Activated CD8-positive, alpha-beta memory T cell treated with anti-CD3 and anti-CD28 coated beads, Interleukin-2, amount 10 ng/mL, durations not matched to agents 7 days and 5 days (primary cell): ENCODE results near the gene ZNF324B. TPM values are rescaled to one million over a fixed set of nuclear protein-coding genes. Genes with fewer than 3 reads are reported as not detected.
A peak's percentile ranks its signal among the peaks of the same experiment; 100 is the strongest.
"Not testable (repeated sequence)": the region's sequence is repeated elsewhere in the genome, so short reads cannot be mapped to it uniquely, and the experiment has no call there.

Experiments
- ATAC-seq: fragments of 150-1000 bp; cut with Tn5 transposase; one replicate; pipeline ENCODE4 v1.10.0; 2021; ENCODE audit warnings: moderate library complexity
- CTCF ChIA-PET: fragments of 350-600 bp; sonication (Branson Sonifier 250); formaldehyde crosslinking; loops from one replicate; lab custom pipeline; 2021; ENCODE audit warnings: antibody characterized with exemption; lab: Charles Lee
- DNase-seq: peaks from one replicate; pipeline ENCODE4 v3.0.0-alpha.2; 2020
- H3K27ac Mint-ChIP-seq: one replicate; pipeline ENCODE4 v1.8.0; 2021; ENCODE audit warnings: mild to moderate bottlenecking, mixed read lengths
- H3K27me3 Mint-ChIP-seq: one replicate; pipeline ENCODE4 v1.8.0; 2021; ENCODE audit warnings: mixed read lengths
- H3K36me3 Mint-ChIP-seq: one replicate; pipeline ENCODE4 v1.8.0; 2021; ENCODE audit warnings: mild to moderate bottlenecking, mixed read lengths
- H3K4me1 Mint-ChIP-seq: one replicate; pipeline ENCODE4 v1.8.0; 2021; ENCODE audit warnings: mixed read lengths
- H3K4me3 Mint-ChIP-seq: one replicate; pipeline ENCODE4 v1.8.0; 2021; ENCODE audit warnings: mild to moderate bottlenecking, moderate library complexity, mixed read lengths
- H3K9me3 Mint-ChIP-seq: one replicate; pipeline ENCODE4 v1.8.0; 2022; ENCODE audit warnings: low read depth, mixed read lengths
- total RNA-seq, 2 experiments: library from RNA; stranded (reverse); gene quantifications; one replicate each; pipeline ENCODE4 v1.2.3, GENCODE V29; 2021

The ZNF324B gene
- 10 to 100 TPM; 13.1 to 14.4 TPM for total RNA-seq

DNA sequence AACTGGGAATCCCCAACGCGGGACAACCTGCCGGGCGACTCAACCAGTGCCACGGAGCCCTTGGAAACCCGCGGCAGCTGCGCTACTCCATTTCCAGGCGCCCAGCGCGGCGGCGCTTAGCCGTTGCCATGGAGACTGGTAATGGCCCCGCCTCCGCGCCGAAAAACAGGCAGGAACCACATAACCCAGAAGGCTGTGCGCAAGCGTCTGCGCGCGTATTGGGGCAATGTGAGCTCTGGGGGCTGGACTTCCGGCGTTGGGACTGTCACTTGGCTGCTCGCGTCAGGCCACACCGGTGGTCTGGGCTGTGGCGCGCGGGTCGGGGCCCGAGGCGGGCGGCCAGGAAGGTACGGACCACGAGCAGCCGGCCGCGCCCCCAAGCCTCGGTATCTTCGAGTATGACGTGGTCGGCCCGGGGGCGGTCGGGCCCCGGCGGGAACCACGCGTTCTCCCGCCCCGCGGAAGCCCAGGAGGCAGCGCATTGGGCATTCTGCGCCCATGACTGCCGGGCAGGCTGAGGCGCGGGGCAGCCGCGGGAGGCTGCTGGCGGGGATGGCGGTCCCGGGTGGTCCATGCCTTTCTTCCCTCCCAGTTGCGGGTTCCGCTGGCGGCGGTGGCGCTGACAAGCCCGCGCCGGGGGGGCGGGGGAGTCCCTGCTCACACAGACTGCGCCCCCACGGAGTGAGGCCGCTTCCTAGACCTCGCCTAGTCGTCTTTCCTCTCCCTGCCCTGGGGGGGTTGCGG, at the start of gene ZNF324B:
TSS of gene ZNF324B (plus strand) at position 265 of the 744 bp plus-strand sequence. CDS start 2,080 bp downstream, outside the sequence.
- peaks cover 20% of the 10 kb centered on the region for H3K4me1 Mint-ChIP-seq
- peak within 1 kb of the TSS; percentile 58 for H3K27ac Mint-ChIP-seq
- H3K4me3 Mint-ChIP-seq = peak within 1 kb of the TSS; percentile 74
- peaks cover 5% of the 10 kb centered on the region for H3K27me3 Mint-ChIP-seq
- ATAC-seq (peak; percentile 98), DNase-seq (peak; percentile 98)
- peaks cover 9% of the 10 kb centered on the region for H3K9me3 Mint-ChIP-seq
- peaks cover 15% of the 10 kb centered on the region for H3K36me3 Mint-ChIP-seq
- CTCF ChIA-PET = interaction anchor here (0.9 to 1.9 kb wide), 6 partner anchors 11 to 68 kb away, joined by 3 to 7 read pairs (median 4); partner anchors contain the start of genes ZBTB45, ZNF132 and ZNF324

DNA sequence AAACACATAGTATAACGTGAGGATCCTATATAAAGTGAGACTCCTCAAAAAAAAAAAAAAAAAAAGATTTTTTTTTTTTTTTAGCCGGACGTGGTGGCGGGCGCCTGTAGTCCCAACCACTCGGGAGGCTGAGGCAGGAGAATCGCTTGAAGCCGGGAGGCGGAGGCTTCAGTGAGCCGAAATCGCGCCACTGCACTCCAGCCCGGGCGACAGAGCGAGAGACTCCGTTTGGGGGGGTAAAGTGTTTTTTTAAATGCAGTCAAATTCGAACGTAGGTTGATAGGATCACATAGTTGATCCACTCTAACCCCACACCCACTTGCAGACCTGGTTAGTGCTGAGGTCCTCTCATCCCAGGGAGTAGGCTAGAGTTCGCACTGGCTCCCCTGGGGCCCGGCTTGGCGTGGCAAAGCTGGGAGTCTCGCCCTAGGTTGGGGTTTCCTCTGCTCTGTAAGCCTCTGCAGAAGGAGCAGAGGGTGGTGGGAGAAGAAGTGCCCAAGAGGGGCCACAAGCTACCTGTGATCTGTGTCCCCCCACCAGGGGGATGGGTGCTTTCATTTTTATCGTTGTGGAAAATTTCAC, 49.5 kb upstream of the ZNF324B start:
- CTCF ChIA-PET = no interaction called here
- Mint-ChIP-seq H3K36me3 (no peaks in the 10 kb centered on the region), H3K4me3 (peak overlapping the region; percentile 90), H3K9me3 (no peaks in the 10 kb centered on the region), H3K27ac (peak overlapping the region; percentile 91), H3K27me3 (peaks cover 7% of the 10 kb centered on the region), H3K4me1 (peaks cover 37% of the 10 kb centered on the region)
- ATAC-seq (no peak), DNase-seq (no peak)

- peaks cover 49% of the 10 kb centered on the region for H3K4me1 Mint-ChIP-seq
- not testable (repeated sequence) for H3K9me3 Mint-ChIP-seq
- CTCF ChIA-PET = interaction anchor here (0.5 to 0.8 kb wide), 2 partner anchors 69 to 209 kb away, joined by 3 to 4 read pairs; no protein-coding TSS in a partner anchor
Measured at GRCh38 chr19:58403920-58404478, 47.4 kb upstream of the ZNF324B start.

GRCh38 chr19:58406818-58407657, 44.4 kb upstream of the ZNF324B start:
- Mint-ChIP-seq H3K9me3 (no peaks in the 10 kb centered on the region), H3K36me3 (peaks cover 3% of the 10 kb centered on the region), H3K27ac (peak overlapping the region; percentile 93), H3K4me1 (peaks cover 42% of the 10 kb centered on the region), H3K27me3 (no peaks in the 10 kb centered on the region), H3K4me3 (peak overlapping the region; percentile 96)
- CTCF ChIA-PET = no interaction called here
- ATAC-seq (no peak), DNase-seq (no peak)

More at GRCh38 chr19:58403920-58404478, 47.4 kb upstream of the ZNF324B start:
- H3K27me3 Mint-ChIP-seq, H3K27ac Mint-ChIP-seq, H3K36me3 Mint-ChIP-seq, ATAC-seq, H3K4me3 Mint-ChIP-seq, DNase-seq: not testable (repeated sequence)

- Mint-ChIP-seq H3K27me3 (no peaks in the 10 kb centered on the region), H3K36me3 (peaks cover 6% of the 10 kb centered on the region), H3K9me3 (no peaks in the 10 kb centered on the region), H3K4me1 (peaks cover 38% of the 10 kb centered on the region), H3K4me3 (peak overlapping the region; percentile 96), H3K27ac (peak overlapping the region; percentile 93)
- CTCF ChIA-PET = interaction anchor here (0.6 to 1.4 kb wide), 6 partner anchors 20 to 112 kb away, joined by 3 to 5 read pairs (median 3); partner anchors contain the start of genes ZBTB45, ZNF132 and ZNF497
- ATAC-seq (no peak), DNase-seq (no peak)
Measured at GRCh38 chr19:58407658-58408151, 43.7 kb upstream of the ZNF324B start.

GRCh38 chr19:58408152-58409009, 43.0 kb upstream of the ZNF324B start, which contains the start of gene ZNF584:
Gene ZNF584, plus strand, starts transcription at chr19:58408649. Its CDS starts 499 bp downstream, at chr19:58409148.
- Mint-ChIP-seq H3K36me3 (peaks cover 9% of the 10 kb centered on the region), H3K27me3 (no peaks in the 10 kb centered on the region), H3K4me3 (peak within 1 kb of the TSS; percentile 96), H3K9me3 (no peaks in the 10 kb centered on the region), H3K27ac (peak within 1 kb of the TSS; percentile 93), H3K4me1 (peaks cover 35% of the 10 kb centered on the region)
- CTCF ChIA-PET = interaction anchor here (0.6 to 1.4 kb wide), 8 partner anchors 21 to 111 kb away, joined by 3 to 5 read pairs (median 3); partner anchors contain the start of genes ZBTB45, ZNF132 and ZNF497
- peak; percentile 97 for ATAC-seq
- DNase-seq = peak; percentile 97

DNA sequence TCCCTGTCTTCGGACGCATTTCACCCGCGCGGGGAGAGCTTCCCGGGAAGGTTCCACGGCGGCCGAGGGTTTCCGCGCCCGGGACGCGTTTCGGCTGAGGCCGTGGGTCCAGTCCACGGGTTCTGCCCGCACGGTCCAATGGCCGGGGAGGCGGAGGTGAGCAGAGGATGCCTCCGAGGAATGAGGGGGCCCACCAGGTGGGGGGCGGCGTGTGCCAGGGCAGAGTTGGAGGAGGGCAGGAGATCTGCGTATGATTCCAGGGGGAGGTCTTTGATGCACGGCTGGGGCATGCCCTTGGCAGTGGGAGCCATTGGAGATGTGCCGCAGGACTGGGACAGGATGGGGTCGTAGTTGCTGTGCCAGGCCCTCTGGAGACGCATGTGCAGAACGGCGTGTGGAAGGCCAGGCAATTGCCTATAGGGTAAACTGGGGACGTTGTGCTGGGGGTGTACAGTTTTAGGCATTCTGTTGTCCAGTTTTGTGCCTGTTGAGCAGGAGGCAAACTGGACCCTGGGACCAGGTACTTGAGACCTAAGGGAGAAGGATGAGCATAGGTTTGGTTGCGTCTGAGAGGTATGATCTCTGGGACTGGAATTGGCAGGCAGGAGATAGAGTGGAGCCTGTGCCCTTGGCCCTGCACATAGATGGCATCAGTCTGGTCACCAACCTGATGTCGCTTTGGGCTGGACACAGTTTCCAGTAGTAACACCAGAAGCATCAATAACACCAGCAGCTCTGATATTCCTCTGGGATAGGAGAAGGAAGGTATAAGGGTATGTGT, 42.2 kb upstream of the ZNF324B start:
- Mint-ChIP-seq H3K27me3 (no peaks in the 10 kb centered on the region), H3K36me3 (peaks cover 11% of the 10 kb centered on the region), H3K4me1 (peaks cover 31% of the 10 kb centered on the region), H3K9me3 (no peaks in the 10 kb centered on the region), H3K27ac (peak overlapping the region; percentile 48), H3K4me3 (peak overlapping the region; percentile 96)
- peak; percentile 55 for DNase-seq
- CTCF ChIA-PET = interaction anchor here (0.6 to 1.5 kb wide), 9 partner anchors 21 to 181 kb away, joined by 3 to 5 read pairs (median 3); partner anchors contain the start of genes ZBTB45, ZNF132, ZNF497 and ZNF544
- ATAC-seq = peak; percentile 11

DNA sequence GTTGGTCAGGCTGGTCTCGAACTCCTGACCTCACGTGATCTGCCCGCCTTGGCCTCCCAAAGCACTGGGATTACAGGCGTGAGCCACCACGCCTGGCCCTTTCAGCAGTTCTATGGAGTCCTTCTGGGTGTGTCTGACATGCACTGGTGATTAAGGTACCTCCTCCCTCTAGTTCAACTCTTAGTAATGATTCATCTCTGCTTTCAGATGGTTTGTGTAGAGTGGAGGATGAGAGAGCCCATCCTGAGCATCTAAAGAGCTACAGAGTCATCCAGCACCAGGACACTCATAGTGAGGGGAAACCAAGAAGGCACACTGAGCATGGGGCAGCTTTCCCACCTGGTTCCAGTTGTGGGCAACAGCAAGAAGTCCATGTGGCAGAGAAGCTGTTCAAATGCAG, 34.8 kb upstream of the ZNF324B start:
- Mint-ChIP-seq H3K9me3 (peaks cover 11% of the 10 kb centered on the region), H3K4me1 (peaks cover 1% of the 10 kb centered on the region), H3K27me3 (no peaks in the 10 kb centered on the region), H3K27ac (no peak overlapping the region), H3K36me3 (peaks cover 57% of the 10 kb centered on the region), H3K4me3 (no peak overlapping the region)
- no peak for DNase-seq
- CTCF ChIA-PET = no interaction called here
- no peak for ATAC-seq

DNA sequence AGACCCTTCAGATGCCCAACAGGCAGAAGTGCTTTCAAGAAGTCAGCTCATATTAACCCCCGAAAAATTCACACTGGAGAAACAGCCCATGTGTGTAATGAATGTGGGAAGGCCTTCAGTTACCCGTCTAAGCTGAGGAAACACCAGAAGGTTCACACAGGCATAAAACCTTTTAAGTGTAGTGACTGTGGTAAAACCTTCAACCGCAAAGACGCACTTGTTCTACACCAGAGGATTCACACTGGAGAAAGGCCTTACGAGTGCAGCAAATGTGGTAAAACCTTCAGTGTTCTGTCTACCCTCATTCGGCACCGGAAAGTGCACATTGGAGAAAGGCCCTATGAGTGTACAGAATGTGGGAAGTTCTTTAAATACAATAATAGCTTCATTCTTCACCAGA, 34.4 kb upstream of the ZNF324B start:
- H3K4me1 Mint-ChIP-seq = peaks cover 1% of the 10 kb centered on the region
- no peaks in the 10 kb centered on the region for H3K27me3 Mint-ChIP-seq
- ATAC-seq (no peak), DNase-seq (no peak)
- H3K36me3 Mint-ChIP-seq = peaks cover 59% of the 10 kb centered on the region
- no peak overlapping the region for H3K27ac Mint-ChIP-seq
- peaks cover 11% of the 10 kb centered on the region for H3K9me3 Mint-ChIP-seq
- no peak overlapping the region for H3K4me3 Mint-ChIP-seq
- CTCF ChIA-PET = interaction anchor here (1.9 kb wide), 1 partner anchor 102 kb away, joined by 4 read pairs; no protein-coding TSS in a partner anchor

DNA sequence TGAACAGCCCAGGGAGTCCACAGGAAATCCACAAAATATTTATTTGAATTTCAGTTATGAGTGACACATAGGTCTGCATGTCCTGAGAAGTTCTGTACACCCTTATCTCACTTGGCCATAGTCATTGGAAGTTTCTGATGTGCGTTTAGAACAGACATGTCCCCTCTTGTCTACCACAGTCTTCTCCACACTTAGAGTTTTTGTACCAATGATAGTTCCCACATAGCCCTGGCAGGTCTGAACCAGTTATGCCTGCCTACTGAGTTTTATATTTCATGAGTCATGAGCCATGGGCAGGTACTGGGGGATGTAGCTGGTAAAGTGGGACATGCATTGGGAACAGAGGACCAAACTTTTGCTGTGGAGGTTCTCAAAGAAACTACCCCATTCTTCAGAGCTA, 22.8 kb upstream of the ZNF324B start:
- Mint-ChIP-seq H3K27me3 (no peaks in the 10 kb centered on the region), H3K4me1 (no peaks in the 10 kb centered on the region), H3K4me3 (no peak overlapping the region), H3K9me3 (peaks cover 29% of the 10 kb centered on the region), H3K27ac (no peak overlapping the region), H3K36me3 (peaks cover 42% of the 10 kb centered on the region)
- DNase-seq (no peak), ATAC-seq (no peak)
- CTCF ChIA-PET = no interaction called here

DNA sequence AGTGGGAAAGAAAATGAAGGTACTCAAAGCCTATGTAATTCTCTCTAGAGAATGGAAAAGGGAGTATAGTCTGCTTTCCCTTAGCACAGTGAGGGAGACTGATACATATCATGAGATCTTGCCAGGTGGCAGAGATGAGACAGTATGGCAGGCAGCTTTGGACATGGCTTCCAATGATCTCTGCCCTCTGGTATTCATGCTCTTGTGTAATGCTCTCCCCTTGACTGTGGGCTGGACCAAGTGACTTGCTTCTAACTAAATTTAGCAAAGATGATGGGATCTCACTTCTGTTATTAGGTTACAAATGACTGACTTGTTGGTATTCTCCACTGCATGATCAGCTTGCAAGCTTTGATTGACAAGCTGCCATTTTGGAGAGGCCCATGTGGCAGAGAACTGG, 21.7 kb upstream of the ZNF324B start:
- H3K9me3 Mint-ChIP-seq = peaks cover 32% of the 10 kb centered on the region
- no peak overlapping the region for H3K4me3 Mint-ChIP-seq
- DNase-seq (no peak), ATAC-seq (no peak)
- no peaks in the 10 kb centered on the region for H3K27me3 Mint-ChIP-seq
- H3K4me1 Mint-ChIP-seq = no peaks in the 10 kb centered on the region
- peaks cover 50% of the 10 kb centered on the region for H3K36me3 Mint-ChIP-seq
- CTCF ChIA-PET = interaction anchor here (1.0 kb wide), 1 partner anchor 11 kb away, joined by 3 read pairs; no protein-coding TSS in a partner anchor
- H3K27ac Mint-ChIP-seq = no peak overlapping the region
